ENCODE data around the gene TTC9B.

GRCh38 chr19:40178756-40179155 lies 39.4 kb downstream of the TTC9B start:
- no peak for TF ChIP-seq ZNF274 (IDR thresholded peaks at IDR 0.05; ENCODE audit: low read depth, low read length)
- no peak for TF ChIP-seq YY1 (IDR thresholded peaks at IDR 0.05; ENCODE audit: insufficient read depth, insufficient read length)
